Breast epithelium (tissue), 4 donors: Measurements from ENCODE around the gene APLF. TPM values are rescaled to one million over a fixed set of nuclear protein-coding genes. Genes with fewer than 3 reads are reported as not detected.
"Not testable (repeated sequence)": the region's sequence is repeated elsewhere in the genome, so short reads cannot be mapped to it uniquely, and the experiment has no call there.

Experiments
- DNase-seq, 2 donors: peaks; one replicate each; pipeline ENCODE4 v3.0.0-alpha.2; 2019; ENCODE audit warnings: low spot score in 2 of 2
- H3K27ac ChIP-seq, 2 donors: fragments of 200-600 bp; sonication (generic) in 1 of 2; one replicate each; pipeline ENCODE4 v1.5.1; 2016 to 2019; ENCODE audit warnings: mild to moderate bottlenecking in 1 of 2
- H3K27me3 ChIP-seq, 2 donors: fragments of 200-600 bp; sonication (generic) in 1 of 2; one replicate each; pipeline versions ENCODE4 v1.5.1 to v1.6.0; 2017 to 2019; ENCODE audit warnings: control low read depth in 1 of 2, mild to moderate bottlenecking in 1 of 2
- H3K36me3 ChIP-seq: fragments of 200-600 bp; one replicate; pipeline ENCODE4 v1.5.1; 2019
- H3K4me1 ChIP-seq, 2 donors: fragments of 200-600 bp; sonication (generic); one replicate each; pipeline ENCODE4 v1.5.1; 2016 to 2019; ENCODE audit warnings: control low read depth in 1 of 2
- H3K4me3 ChIP-seq, 3 donors: fragments of 200-600 bp; sonication (generic); 1 replicate in 2 of 3; 2 replicates in 1 of 3; pipeline ENCODE4 v1.5.1; 2016 to 2019; ENCODE audit warnings: mild to moderate bottlenecking in 3 of 3, moderate library complexity in 2 of 3
- H3K9me3 ChIP-seq, 2 donors: fragments of 200-600 bp; sonication (generic) in 1 of 2; one replicate each; pipeline ENCODE4 v1.5.1; 2016 to 2019; ENCODE audit warnings: control low read depth in 1 of 2
- CTCF ChIP-seq, 3 donors: fragments of 450-650 bp; IDR thresholded peaks; one replicate each; pipeline ENCODE4 v1.5.1; 2016 to 2017; ENCODE audit warnings: antibody characterized with exemption in 3 of 3, mild to moderate bottlenecking in 3 of 3, moderate library complexity in 3 of 3
- POLR2A ChIP-seq: fragments of 450-650 bp; IDR thresholded peaks from one replicate; pipeline ENCODE4 v1.6.1; 2016; ENCODE audit warnings: antibody characterized with exemption, mild to moderate bottlenecking, moderate library complexity
- POLR2AphosphoS5 ChIP-seq, 3 donors: sonication (generic); formaldehyde crosslinking; IDR thresholded peaks; one replicate each; pipeline ENCODE4 v1.6.1; 2017; ENCODE audit warnings: antibody characterized with exemption in 3 of 3
- intact Hi-C: fragments of 100-400 bp; cut with DNase I; formaldehyde crosslinking; loops from one replicate; pipeline ENCODE4 v1.15.1; 2023; ENCODE audit warnings: low total_unique reads
- total RNA-seq, 3 donors: library from RNA; depleted of rRNA; stranded (reverse); fragments of >200 nt; gene quantifications; one replicate each; pipeline ENCODE4 v1.1.0, GENCODE V29; 2016

The APLF gene
- total RNA-seq, 3 donors from 2014 or later = 8.5 to 14.5 (median 13.4) TPM

DNA sequence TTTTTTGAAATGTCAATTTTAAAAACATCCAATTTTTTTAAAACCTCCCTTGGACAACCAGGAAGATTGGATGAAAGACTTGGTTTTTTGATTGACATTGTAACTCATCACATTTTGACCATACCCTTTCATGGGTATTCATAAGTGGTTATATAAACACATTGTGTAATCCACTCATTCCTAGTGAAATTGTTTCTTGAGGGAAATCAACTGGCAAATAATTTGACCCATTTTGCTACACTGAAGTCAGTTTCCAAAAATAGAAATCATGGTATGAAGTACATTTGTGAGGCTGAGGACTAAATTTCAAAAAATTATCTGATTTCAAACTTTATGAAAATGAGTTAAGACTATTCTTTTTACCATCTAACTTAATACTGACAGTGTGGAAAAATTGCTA is 31.8 kb upstream of the APLF start:
- H3K4me1 ChIP-seq = no peaks in the 10 kb centered on the region
- H3K9me3 ChIP-seq = no peaks in the 10 kb centered on the region
- H3K27ac ChIP-seq = no peak overlapping the region
- intact Hi-C loops = no loop called here
- no peak overlapping the region for H3K4me3 ChIP-seq
- H3K27me3 ChIP-seq = no peaks in the 10 kb centered on the region
- no peak for TF ChIP-seq POLR2A
- no peak for TF ChIP-seq CTCF (IDR thresholded peaks at IDR 0.05)
- TF ChIP-seq POLR2AphosphoS5 (IDR thresholded peaks at IDR 0.05) = no peak
- no peak for DNase-seq
- no peaks in the 10 kb centered on the region for H3K36me3 ChIP-seq

DNA sequence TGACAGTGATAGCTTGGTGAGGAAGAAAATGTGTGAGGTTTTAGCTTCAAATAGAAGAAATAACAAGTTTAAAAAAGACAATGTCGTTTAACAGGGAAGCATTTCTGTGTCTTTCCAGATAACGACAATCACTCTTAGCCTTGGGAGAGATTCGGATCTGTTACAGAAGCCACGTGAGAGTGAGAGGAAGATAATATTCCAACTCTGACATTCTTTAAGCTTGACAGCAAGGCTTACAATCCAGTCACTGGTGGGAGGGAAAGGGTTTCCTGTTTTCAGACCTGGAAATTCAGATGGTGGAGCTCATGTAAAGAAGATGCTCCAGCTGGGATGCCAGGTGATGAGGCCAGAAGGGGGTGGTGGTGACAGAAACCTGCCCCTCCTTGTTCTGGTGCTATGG is 31.1 kb upstream of the APLF start:
- Histone ChIP-seq H3K9me3 (no peaks in the 10 kb centered on the region), H3K4me3 (no peak overlapping the region), H3K27me3 (no peaks in the 10 kb centered on the region), H3K36me3 (no peaks in the 10 kb centered on the region), H3K27ac (peak overlapping the region in 1 of 2 donors; percentile 72), H3K4me1 (no peaks in the 10 kb centered on the region)
- intact Hi-C loops = no loop called here
- no peak for DNase-seq
- TF ChIP-seq POLR2A (no peak), CTCF (IDR thresholded peaks at IDR 0.05) (no peak), POLR2AphosphoS5 (IDR thresholded peaks at IDR 0.05) (no peak)

- intact Hi-C loops = no loop called here
- TF ChIP-seq POLR2AphosphoS5 (IDR thresholded peaks at IDR 0.05) (no peak), POLR2A (no peak), CTCF (IDR thresholded peaks at IDR 0.05) (no peak)
- Histone ChIP-seq H3K4me1 (no peaks in the 10 kb centered on the region), H3K4me3 (no peak overlapping the region), H3K36me3 (no peaks in the 10 kb centered on the region), H3K27ac (no peak overlapping the region), H3K27me3 (no peaks in the 10 kb centered on the region), H3K9me3 (no peaks in the 10 kb centered on the region)
- DNase-seq = no peak
Observed at GRCh38 chr2:68438455-68439303, 28.7 kb upstream of the APLF start.

DNA sequence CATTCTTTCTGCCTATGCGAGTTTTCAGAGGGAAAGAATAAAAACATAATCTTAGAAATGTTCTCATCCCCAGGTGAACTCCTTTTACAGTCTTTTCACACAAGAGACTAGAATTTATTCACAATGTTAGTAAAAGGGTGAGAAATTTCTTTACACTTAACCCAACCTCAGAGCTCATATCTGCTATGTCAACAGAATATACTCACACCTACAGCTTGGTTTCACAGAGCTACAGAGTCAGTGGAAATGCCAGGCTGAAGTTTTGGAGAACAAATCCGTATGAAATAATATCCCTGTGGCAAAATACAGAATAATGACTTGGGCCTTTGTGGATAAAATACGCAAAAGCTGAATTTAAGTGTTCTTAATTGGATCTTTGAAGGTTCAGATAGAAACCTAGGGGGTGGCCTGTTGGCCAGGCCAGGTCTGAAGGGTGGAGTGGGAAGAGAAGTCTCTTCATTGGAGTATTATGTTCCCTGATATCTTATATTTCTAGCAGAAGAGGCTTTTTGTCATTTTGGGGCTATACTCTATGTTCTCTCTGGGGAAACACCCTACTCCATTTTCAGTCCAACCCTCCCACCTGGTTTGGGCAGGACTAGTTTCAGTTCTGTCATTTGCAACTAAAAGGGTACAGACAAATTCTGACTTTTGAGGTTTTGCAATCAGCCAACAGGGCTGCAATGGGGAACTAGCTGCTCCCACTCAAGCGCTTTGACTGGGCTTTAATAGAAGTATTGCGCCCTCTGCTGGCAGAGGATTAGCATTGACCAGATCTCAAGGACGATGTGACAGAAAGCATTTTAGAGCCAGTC is 26.0 kb upstream of the APLF start:
- TF ChIP-seq POLR2A (no peak), CTCF (IDR thresholded peaks at IDR 0.05) (peak; percentile 77 to 91 (median 87))
- Histone ChIP-seq H3K27me3 (no peaks in the 10 kb centered on the region), H3K9me3 (no peaks in the 10 kb centered on the region), H3K36me3 (no peaks in the 10 kb centered on the region), H3K4me3 (no peak overlapping the region), H3K27ac (no peak overlapping the region), H3K4me1 (no peaks in the 10 kb centered on the region)
- DNase-seq = peak in 1 of 2 donors; percentile 56
- intact Hi-C loops = no loop called here

DNA sequence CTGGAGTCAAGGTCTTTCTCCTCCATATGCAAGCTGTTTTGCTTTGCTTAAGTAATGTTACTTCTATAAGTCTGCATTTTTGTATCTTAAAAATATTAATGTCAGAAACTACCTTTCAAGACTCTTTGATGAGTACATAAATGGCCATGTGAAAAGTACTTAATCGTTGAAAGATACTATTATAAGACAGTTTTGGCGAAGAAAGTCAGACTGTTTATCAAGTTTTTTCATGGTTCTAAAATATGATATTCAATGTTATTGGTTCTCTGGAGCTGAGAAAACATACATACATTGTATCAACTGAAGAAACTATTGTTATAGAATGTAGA is 25.4 kb upstream of the APLF start:
- Histone ChIP-seq H3K36me3 (no peaks in the 10 kb centered on the region), H3K27ac (no peak overlapping the region), H3K4me3 (no peak overlapping the region), H3K9me3 (peaks cover 0 to 2% of the 10 kb centered on the region in 2 donors), H3K4me1 (no peaks in the 10 kb centered on the region), H3K27me3 (no peaks in the 10 kb centered on the region)
- no peak for TF ChIP-seq POLR2AphosphoS5 (IDR thresholded peaks at IDR 0.05)
- TF ChIP-seq CTCF (IDR thresholded peaks at IDR 0.05) = no peak
- no peak for TF ChIP-seq POLR2A
- intact Hi-C loops = no loop called here
- DNase-seq = no peak

GRCh38 chr2:68446425-68446824 is 21.0 kb upstream of the APLF start:
- H3K36me3 ChIP-seq, H3K27ac ChIP-seq, H3K4me1 ChIP-seq, DNase-seq, H3K4me3 ChIP-seq, H3K27me3 ChIP-seq, intact Hi-C loops: not testable (repeated sequence)
- H3K9me3 ChIP-seq = peaks cover 8 to 14% of the 10 kb centered on the region in 2 donors
